WTC11 (cell line): ENCODE results near the gene S100A5.
"Not testable (repeated sequence)": the region's sequence is repeated elsewhere in the genome, so short reads cannot be mapped to it uniquely, and the experiment has no call there.

Source experiments
- ATF3 ChIP-seq: sonication (generic); formaldehyde crosslinking; conservative IDR thresholded peaks from 2 replicates; pipeline ENCODE4 v1.8.1; 2022; ENCODE audit warnings: mild to moderate bottlenecking, missing genetic modification reagents
- CTCF ChIP-seq: fragments of 200-600 bp; IDR thresholded peaks from 2 replicates; pipeline ENCODE4 v1.8.0; 2022; ENCODE audit warnings: antibody characterized with exemption
- TEAD4 ChIP-seq: sonication (generic); formaldehyde crosslinking; IDR thresholded peaks from 2 replicates; pipeline ENCODE4 v1.8.0; 2022; ENCODE audit warnings: mild to moderate bottlenecking, missing genetic modification reagents
- TF ChIP-seq, protein P1 (sequence below): sonication (generic); formaldehyde crosslinking; IDR thresholded peaks from 2 replicates; pipeline ENCODE4 v1.8.1; 2022; ENCODE audit warnings: low read depth, missing genetic modification reagents, borderline replicate concordance

GRCh38 chr1:153588033-153588432 is 47.3 kb upstream of the S100A5 start:
- TF ChIP-seq TEAD4 (CRISPR knock-in tag); CTCF; ATF3: not testable (repeated sequence)
- TF ChIP-seq, protein P1, sequence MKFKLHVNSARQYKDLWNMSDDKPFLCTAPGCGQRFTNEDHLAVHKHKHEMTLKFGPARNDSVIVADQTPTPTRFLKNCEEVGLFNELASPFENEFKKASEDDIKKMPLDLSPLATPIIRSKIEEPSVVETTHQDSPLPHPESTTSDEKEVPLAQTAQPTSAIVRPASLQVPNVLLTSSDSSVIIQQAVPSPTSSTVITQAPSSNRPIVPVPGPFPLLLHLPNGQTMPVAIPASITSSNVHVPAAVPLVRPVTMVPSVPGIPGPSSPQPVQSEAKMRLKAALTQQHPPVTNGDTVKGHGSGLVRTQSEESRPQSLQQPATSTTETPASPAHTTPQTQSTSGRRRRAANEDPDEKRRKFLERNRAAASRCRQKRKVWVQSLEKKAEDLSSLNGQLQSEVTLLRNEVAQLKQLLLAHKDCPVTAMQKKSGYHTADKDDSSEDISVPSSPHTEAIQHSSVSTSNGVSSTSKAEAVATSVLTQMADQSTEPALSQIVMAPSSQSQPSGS (CRISPR knock-in tag): not testable (repeated sequence)
